Effector CD4-positive, alpha-beta T cell (primary cell): ENCODE results near the gene SLC39A11.
"Not testable (repeated sequence)": the region's sequence is repeated elsewhere in the genome, so short reads cannot be mapped to it uniquely, and the experiment has no call there.

Source experiments
- DNase-seq: peaks from one replicate; pipeline ENCODE4 v3.0.0-alpha.2; 2020

Gene SLC39A11

GRCh38 chr17:72999474-72999873 is 93.0 kb downstream of the SLC39A11 start:
- not testable (repeated sequence) for DNase-seq

GRCh38 chr17:72998343-72998742 is 94.1 kb downstream of the SLC39A11 start:
- no peak for DNase-seq

- no peak for DNase-seq
Observed at GRCh38 chr17:72997559-72997958, 94.9 kb downstream of the SLC39A11 start.

GRCh38 chr17:72996791-72997190 is 95.7 kb downstream of the SLC39A11 start:
- DNase-seq = no peak

- DNase-seq = no peak
Observed at GRCh38 chr17:72995008-72995656, 97.4 kb downstream of the SLC39A11 start.

- DNase-seq = not testable (repeated sequence)
Observed at GRCh38 chr17:72992783-72993467, 99.6 kb downstream of the SLC39A11 start.

- no peak for DNase-seq
Observed at GRCh38 chr17:72991651-72992050, 100.8 kb downstream of the SLC39A11 start.

GRCh38 chr17:72989074-72989610 is 103.3 kb downstream of the SLC39A11 start:
- DNase-seq = no peak

- no peak for DNase-seq
Observed at GRCh38 chr17:72988451-72988850, 104.0 kb downstream of the SLC39A11 start.

GRCh38 chr17:72987166-72987565 is 105.3 kb downstream of the SLC39A11 start:
- no peak for DNase-seq

- DNase-seq = peak; percentile 25
Observed at GRCh38 chr17:72985882-72986720, 106.4 kb downstream of the SLC39A11 start.

GRCh38 chr17:72984926-72985325 is 107.6 kb downstream of the SLC39A11 start:
- DNase-seq = no peak

- DNase-seq = no peak
Observed at GRCh38 chr17:72984145-72984925, 108.2 kb downstream of the SLC39A11 start.

- DNase-seq = no peak
Observed at GRCh38 chr17:72982680-72983079, 109.8 kb downstream of the SLC39A11 start.

- DNase-seq = no peak
Observed at GRCh38 chr17:72978593-72979218, 113.8 kb downstream of the SLC39A11 start.

GRCh38 chr17:72977771-72978417 is 114.6 kb downstream of the SLC39A11 start:
- DNase-seq = no peak

GRCh38 chr17:72976971-72977770 is 115.3 kb downstream of the SLC39A11 start:
- no peak for DNase-seq

- DNase-seq = no peak
Observed at GRCh38 chr17:72975509-72975908, 117.0 kb downstream of the SLC39A11 start.

GRCh38 chr17:72974605-72975232 is 117.8 kb downstream of the SLC39A11 start:
- DNase-seq = no peak
